K562 (cell line): Measurements from ENCODE around the gene ZNF77. TPM values are rescaled to one million over a fixed set of nuclear protein-coding genes. Genes with fewer than 3 reads are reported as not detected.

Source experiments
- E2F6 ChIP-seq, 2 experiments: IDR thresholded peaks; 2 replicates each; pipeline ENCODE4 v1.6.1; 2011; ENCODE audit warnings: borderline replicate concordance in 1 of 2, control low read depth in 1 of 2, low read depth in 1 of 2, low read length in 1 of 2, mild to moderate bottlenecking in 1 of 2, mixed read lengths in 1 of 2, moderate library complexity in 1 of 2; ENCODE audit not compliant: insufficient read depth in 1 of 2, insufficient read length in 1 of 2, poor library complexity in 1 of 2, severe bottlenecking in 1 of 2; ENCODE audit errors: extremely low read depth in 1 of 2
- ETV6 ChIP-seq, 3 experiments: fragments of 150-350 bp in 1 of 3; sonication (generic) in 1 of 3; formaldehyde crosslinking in 1 of 3; IDR thresholded peaks; 2 replicates each; pipeline versions ENCODE4 v1.6.1 to v1.8.0; 2014 to 2022; ENCODE audit warnings: borderline replicate concordance in 2 of 3, low read depth in 2 of 3, antibody characterized with exemption in 1 of 3, low read length in 1 of 3, mild to moderate bottlenecking in 1 of 3, missing genetic modification reagents in 1 of 3
- FUS ChIP-seq: fragments of 200-400 bp; formaldehyde crosslinking; optimal IDR thresholded peaks from 2 replicates; pipeline ENCODE3; 2017; ENCODE audit warnings: low read depth, low read length
- GTF2F1 ChIP-seq: IDR thresholded peaks from 2 replicates; pipeline ENCODE4 v1.6.1; 2011; ENCODE audit warnings: low read depth, low read length, improper control_type of control experiment
- IRF9 ChIP-seq: fragments of 450-650 bp; IDR thresholded peaks from 2 replicates; pipeline ENCODE4 v1.6.1; 2016; ENCODE audit warnings: missing biosample characterization, missing genetic modification characterization
- MEIS2 ChIP-seq: fragments of 450-650 bp; IDR thresholded peaks from 2 replicates; pipeline ENCODE4 v1.6.1; 2014; ENCODE audit warnings: mild to moderate bottlenecking; ENCODE audit not compliant: partially characterized antibody
- NFIC ChIP-seq: fragments of 450-650 bp; IDR thresholded peaks from 2 replicates; pipeline ENCODE4 v1.6.1; 2017; ENCODE audit warnings: mild to moderate bottlenecking, inconsistent platforms
- PATZ1 ChIP-seq: fragments of 250-450 bp; sonication (Bioruptor Pico); IDR thresholded peaks from 2 replicates; pipeline ENCODE4 v1.5.0; 2020; ENCODE audit warnings: mild to moderate bottlenecking, borderline replicate concordance
- RBM14 ChIP-seq: fragments of 200-400 bp; formaldehyde crosslinking; IDR thresholded peaks from 2 replicates; pipeline ENCODE4 v1.6.1; 2018; ENCODE audit warnings: low read depth, mild to moderate bottlenecking, low read length, moderate library complexity, borderline replicate concordance; ENCODE audit not compliant: insufficient read depth
- SAFB ChIP-seq: fragments of 200-400 bp; formaldehyde crosslinking; IDR thresholded peaks from 2 replicates; pipeline ENCODE4 v1.6.1; 2017; ENCODE audit warnings: low read depth, low read length, borderline replicate concordance
- SAP30 ChIP-seq: fragments of 200-600 bp; sonication (generic); IDR thresholded peaks from 2 replicates; pipeline ENCODE4 v1.6.1; 2012; ENCODE audit warnings: borderline replicate concordance, low read depth, mild to moderate bottlenecking, moderate library complexity, low read length, control low read depth, inconsistent platforms; ENCODE audit not compliant: insufficient read depth, poor library complexity, severe bottlenecking
- TEAD4 ChIP-seq, 2 experiments: sonication (generic) in 1 of 2; formaldehyde crosslinking in 1 of 2; IDR thresholded peaks; 2 replicates each; pipeline versions ENCODE4 v1.6.1 to v1.8.0; 2012 to 2022; ENCODE audit warnings: borderline replicate concordance in 1 of 2, inconsistent platforms in 1 of 2, low read length in 1 of 2, mild to moderate bottlenecking in 1 of 2, missing genetic modification reagents in 1 of 2
- ZNF133 ChIP-seq: fragments of 250-450 bp; sonication (Bioruptor Pico); IDR thresholded peaks from 2 replicates; pipeline ENCODE4 v1.4.0; 2020; ENCODE audit warnings: mild to moderate bottlenecking
- ZNF140 ChIP-seq: fragments of 250-450 bp; sonication (Bioruptor Pico); IDR thresholded peaks from 2 replicates; pipeline ENCODE4 v1.8.0; 2021; ENCODE audit warnings: moderate library complexity, mild to moderate bottlenecking, inconsistent platforms
- ZNF184 ChIP-seq: sonication (generic); formaldehyde crosslinking; IDR thresholded peaks from 2 replicates; pipeline ENCODE4 v1.5.0; 2020; ENCODE audit warnings: missing genetic modification reagents
- ZNF639 ChIP-seq, 2 experiments: fragments of 200-800 bp in 1 of 2; sonication (Bioruptor generic) in 1 of 2; sonication (generic) in 1 of 2; formaldehyde crosslinking in 1 of 2; IDR thresholded peaks in 1 of 2; conservative IDR thresholded peaks in 1 of 2; 2 replicates each; pipeline versions ENCODE4 v1.5.0 to v1.6.1; 2016 to 2020; ENCODE audit warnings: missing compliant biosample characterization in 1 of 2, missing genetic modification characterization in 1 of 2, missing genetic modification reagents in 1 of 2
- ZNF717 ChIP-seq: fragments of 250-450 bp; sonication (Bioruptor Pico); IDR thresholded peaks from 2 replicates; pipeline ENCODE4 v1.5.0; 2021
- polyA plus RNA-seq, 8 experiments: library from polyadenylated mRNA; depleted of rRNA in 4 of 8; stranded (reverse) in 5 of 8; unstranded in 3 of 8; fragments of >200 nt; fragmentation: Nextera tagmentation in 2 of 8; fragmentation: Illumina TruSeq in 1 of 8; extraction: Ambion mirVana in 2 of 8; extraction: Trizol in 1 of 8; gene quantifications; 2 replicates each; pipeline versions ENCODE4 v1.2.1 to v1.2.3, GENCODE V29; 2011 to 2014; ENCODE audit warnings: inconsistent platforms in 1 of 8, missing spikeins in 1 of 8
- total RNA-seq, 7 experiments: library from RNA; depleted of rRNA in 6 of 7; stranded (reverse); fragments of >200 nt in 6 of 7; fragmentation: Illumina TruSeq in 2 of 7; extraction: Trizol in 2 of 7; gene quantifications; 2 replicates each; pipeline versions ENCODE4 v1.2.1 to v1.2.3, GENCODE V29; 2011 to 2021; ENCODE audit warnings: low replicate concordance in 1 of 7
- TF ChIP-seq, protein P1 (sequence below): IDR thresholded peaks from 2 replicates; pipeline ENCODE4 v1.6.1; 2011; ENCODE audit warnings: borderline replicate concordance, low read depth, mild to moderate bottlenecking, moderate library complexity, low read length; ENCODE audit not compliant: insufficient read depth, poor library complexity, severe bottlenecking

Gene ZNF77
- total and polyA plus RNA-seq, 9 of the 15 experiments (the other 6 are each of a cell fraction or from before 2014, with no cell fraction given): 4.3 to 14.5 (median 7.7) TPM

DNA sequence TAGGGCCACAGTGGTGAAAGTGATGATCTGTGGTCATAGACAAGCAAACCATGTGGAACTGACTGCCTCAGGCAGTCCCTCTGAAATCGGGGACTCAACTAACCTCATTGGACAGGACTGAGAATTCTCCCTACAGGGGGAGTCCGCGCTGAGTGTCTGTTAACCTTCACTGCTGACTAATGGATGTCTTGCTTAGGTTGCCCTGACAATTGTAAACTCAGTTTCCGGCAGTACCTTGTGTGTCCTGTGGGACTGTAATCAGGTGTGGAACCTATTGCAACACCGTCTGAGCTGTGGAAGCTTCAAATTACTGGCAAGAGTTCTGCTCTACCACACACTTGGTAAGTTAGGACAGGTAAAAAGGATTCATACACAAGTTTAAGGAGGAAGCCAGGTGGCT lies 21.8 kb downstream of the ZNF77 start (continued):
- TF ChIP-seq E2F6 (IDR thresholded peaks at IDR 0.05; ENCODE audit: borderline replicate concordance in 1 of 2, extremely low read depth in 1 of 2, insufficient read depth in 1 of 2, insufficient read length in 1 of 2, low read depth in 1 of 2, low read length in 1 of 2, poor library complexity in 1 of 2, severe bottlenecking in 1 of 2) (peak in 1 of 2 experiments; percentile 37), ZNF717 (CRISPR knock-in tag) (no peak), ZNF639 (CRISPR knock-in tag; conservative IDR thresholded peaks at IDR 0.05 in 1 of 2, IDR thresholded peaks at IDR 0.05 in 1 of 2) (no peak), FUS (no peak), SAFB (no peak), ZNF140 (CRISPR knock-in tag) (no peak), RBM14 (no peak), ETV6 (IDR thresholded peaks at IDR 0.05; ENCODE audit: borderline replicate concordance in 1 of 2, low read depth in 2 of 2, low read length in 1 of 2) (no peak), ETV6 (CRISPR knock-in tag; IDR thresholded peaks at IDR 0.05; ENCODE audit: borderline replicate concordance) (no peak), IRF9 (no peak), SAP30 (no peak), NFIC (no peak), ZNF184 (CRISPR knock-in tag) (no peak), TEAD4 (IDR thresholded peaks at IDR 0.05; ENCODE audit: low read length) (no peak), TEAD4 (CRISPR knock-in tag; IDR thresholded peaks at IDR 0.05; ENCODE audit: borderline replicate concordance) (no peak), PATZ1 (CRISPR knock-in tag) (no peak), GTF2F1 (no peak), MEIS2 (peak; percentile 7), ZNF133 (CRISPR knock-in tag) (no peak)
- TF ChIP-seq, protein P1, sequence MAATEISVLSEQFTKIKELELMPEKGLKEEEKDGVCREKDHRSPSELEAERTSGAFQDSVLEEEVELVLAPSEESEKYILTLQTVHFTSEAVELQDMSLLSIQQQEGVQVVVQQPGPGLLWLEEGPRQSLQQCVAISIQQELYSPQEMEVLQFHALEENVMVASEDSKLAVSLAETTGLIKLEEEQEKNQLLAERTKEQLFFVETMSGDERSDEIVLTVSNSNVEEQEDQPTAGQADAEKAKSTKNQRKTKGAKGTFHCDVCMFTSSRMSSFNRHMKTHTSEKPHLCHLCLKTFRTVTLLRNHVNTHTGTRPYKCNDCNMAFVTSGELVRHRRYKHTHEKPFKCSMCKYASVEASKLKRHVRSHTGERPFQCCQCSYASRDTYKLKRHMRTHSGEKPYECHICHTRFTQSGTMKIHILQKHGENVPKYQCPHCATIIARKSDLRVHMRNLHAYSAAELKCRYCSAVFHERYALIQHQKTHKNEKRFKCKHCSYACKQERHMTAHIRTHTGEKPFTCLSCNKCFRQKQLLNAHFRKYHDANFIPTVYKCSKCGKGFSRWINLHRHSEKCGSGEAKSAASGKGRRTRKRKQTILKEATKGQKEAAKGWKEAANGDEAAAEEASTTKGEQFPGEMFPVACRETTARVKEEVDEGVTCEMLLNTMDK: peak; percentile 30
